Left lobe of liver (tissue), 2 donors: ENCODE measurements around the gene KLF15. TPM values are rescaled to one million over a fixed set of nuclear protein-coding genes. Genes with fewer than 3 reads are reported as not detected.

Experiments
- ATAC-seq: fragments of 200-7000 bp; cut with Tn5 transposase; one replicate; pipeline ENCODE4 v1.9.1; 2020; ENCODE audit warnings: mild to moderate bottlenecking, moderate library complexity
- DNase-seq: peaks from one replicate; pipeline ENCODE4 v3.0.0-alpha.2; 2020; ENCODE audit warnings: low spot score
- total RNA-seq: library from RNA; stranded (reverse); gene quantifications from one replicate; pipeline ENCODE4 v1.2.1, GENCODE V29; 2021
- donor health status: DM: no; HTN: no; CAD: no; lungs with moderate emphysema.
- donor health status: DM: no; HTN: yes; CAD: no.

KLF15 gene
- total RNA-seq, 1 donor from 2014 or later: 105 TPM

GRCh38 chr3:126389794-126390146 is 32.6 kb upstream of the KLF15 start:
- DNase-seq: no peak
- ATAC-seq: peak; percentile 47

DNA sequence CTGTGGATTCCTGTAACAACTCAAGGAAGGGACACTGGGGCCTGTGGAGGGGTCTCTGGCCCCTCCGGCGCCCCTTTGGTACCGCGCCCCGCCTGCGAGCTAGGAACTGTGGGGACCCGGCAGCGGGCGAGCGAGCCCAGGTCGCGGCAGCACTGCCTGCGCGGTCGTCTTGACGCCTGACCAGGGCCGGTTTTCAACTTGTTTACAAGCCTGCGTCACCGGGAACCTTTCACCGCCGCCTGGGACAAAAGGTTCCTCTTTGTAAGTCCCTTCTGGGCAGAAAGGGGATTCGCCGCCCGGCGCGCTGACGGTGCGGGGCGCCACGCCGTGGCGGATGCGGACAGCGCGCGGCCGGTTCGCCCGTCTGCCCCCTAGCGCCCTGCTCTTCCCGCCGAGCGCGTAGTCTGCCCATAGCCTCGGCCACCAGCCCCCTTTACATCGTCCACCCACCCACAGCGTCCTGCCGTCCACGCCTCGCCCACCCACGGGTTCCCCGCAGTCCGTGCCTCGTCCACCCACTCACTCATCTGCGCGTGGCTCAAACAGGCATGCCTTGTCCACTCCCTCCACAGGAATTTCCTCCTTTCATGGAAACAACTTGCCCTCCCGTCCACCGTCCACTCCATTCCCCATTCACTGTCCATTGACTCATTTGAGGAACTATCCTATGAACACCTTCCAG is 32.0 kb upstream of the KLF15 start:
- ATAC-seq (peak; percentile 97), DNase-seq (peak; percentile 96)

DNA sequence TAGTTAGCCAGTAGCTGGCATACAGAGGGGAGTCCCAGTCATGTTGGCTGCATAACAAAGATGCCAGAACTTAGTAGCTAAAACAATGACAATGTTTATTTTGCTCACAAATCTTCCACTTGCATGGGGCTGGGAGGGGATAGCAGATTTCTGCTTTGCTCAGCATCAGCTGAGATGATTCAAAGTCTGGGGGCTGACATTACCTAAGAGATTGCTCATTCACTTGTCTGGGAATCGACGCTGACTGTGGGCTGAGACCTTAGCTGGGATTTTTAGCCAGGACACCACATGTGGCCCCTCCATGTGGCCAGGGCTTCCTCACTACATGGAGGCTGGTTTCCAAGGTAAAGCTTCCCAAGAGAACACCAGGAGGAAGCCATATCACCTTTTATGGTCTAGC is 24.8 kb upstream of the KLF15 start:
- ATAC-seq (no peak), DNase-seq (no peak)

- DNase-seq: no peak
- no peak for ATAC-seq
These were observed 23.0 kb upstream of the KLF15 start for GRCh38 chr3:126380011-126380768.

- ATAC-seq (peak; percentile 49), DNase-seq (no peak)
These were observed 21.1 kb upstream of the KLF15 start for GRCh38 chr3:126378341-126378751.

- DNase-seq (peak; percentile 10), ATAC-seq (no peak)
These were observed 20.0 kb upstream of the KLF15 start for GRCh38 chr3:126377211-126377610.

DNA sequence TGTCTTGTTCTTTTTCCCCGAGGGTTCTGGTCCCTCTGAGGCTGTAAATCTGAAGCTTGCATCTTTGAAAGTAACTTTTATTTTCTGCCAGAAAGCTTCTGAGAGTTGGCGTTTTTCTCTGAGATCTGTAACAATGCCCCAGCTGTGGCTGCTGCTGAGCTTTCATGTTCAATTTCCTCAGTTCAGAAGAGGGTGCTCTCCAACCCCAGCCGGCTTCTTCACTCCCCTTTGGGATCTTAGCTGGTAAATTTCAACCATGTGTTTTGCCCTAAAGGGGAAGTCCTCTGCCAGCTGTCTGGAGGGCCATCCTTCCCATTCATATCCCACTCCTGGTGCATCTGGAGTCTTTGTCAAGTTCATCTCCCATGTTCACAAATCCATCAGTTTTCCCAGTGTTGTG is 19.2 kb upstream of the KLF15 start:
- ATAC-seq (no peak), DNase-seq (peak; percentile 11)

GRCh38 chr3:126375835-126376331 is 18.7 kb upstream of the KLF15 start:
- DNase-seq (peak; percentile 38), ATAC-seq (no peak)

DNA sequence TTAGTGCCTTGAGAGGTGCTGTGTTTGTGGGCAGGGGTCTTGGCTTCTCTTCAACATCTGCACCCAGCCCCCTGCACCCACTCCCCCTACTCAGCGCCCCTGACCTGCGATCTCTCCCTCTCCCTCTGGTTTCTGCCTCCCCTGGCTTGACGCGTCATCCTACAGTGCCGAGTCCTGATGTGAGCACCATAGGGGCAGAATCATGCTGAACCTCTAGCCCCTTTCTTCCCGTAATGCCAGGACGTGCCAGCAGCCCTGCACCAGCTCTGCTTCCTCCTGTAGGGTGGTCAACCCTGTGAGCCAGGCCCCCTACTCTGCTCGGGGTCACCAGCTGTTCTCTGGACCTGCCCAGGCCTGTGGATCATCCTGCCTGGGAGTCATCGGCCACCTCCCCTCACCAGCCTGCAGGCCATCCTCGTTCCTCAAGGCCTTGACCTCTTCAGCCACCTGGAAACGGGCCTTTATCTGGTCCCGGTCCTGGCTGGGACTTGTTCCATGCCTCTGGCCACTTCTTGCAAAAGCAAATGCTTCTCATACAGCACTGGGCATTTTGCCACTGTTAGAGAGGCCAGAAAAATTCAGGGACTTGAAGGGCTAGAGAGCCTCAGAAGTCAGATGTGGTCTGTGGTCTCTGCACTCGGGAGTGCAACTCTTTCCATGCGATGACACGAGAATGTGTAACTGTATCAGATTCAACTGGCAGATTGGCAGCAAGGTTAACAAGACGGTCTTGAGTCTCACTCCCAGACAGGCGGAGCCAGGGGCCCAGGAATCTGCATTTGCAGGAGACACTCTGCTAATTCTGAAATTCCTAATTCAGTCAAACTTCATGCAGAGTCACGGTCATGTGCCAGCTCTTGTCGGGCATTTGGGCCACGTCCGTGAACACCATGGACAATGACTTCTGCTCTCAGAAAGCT is 16.7 kb upstream of the KLF15 start:
- peak; percentile 72 for ATAC-seq
- DNase-seq: peak; percentile 91

- no peak for DNase-seq
- ATAC-seq: no peak
These were observed 16.0 kb upstream of the KLF15 start for GRCh38 chr3:126373146-126373613.

DNA sequence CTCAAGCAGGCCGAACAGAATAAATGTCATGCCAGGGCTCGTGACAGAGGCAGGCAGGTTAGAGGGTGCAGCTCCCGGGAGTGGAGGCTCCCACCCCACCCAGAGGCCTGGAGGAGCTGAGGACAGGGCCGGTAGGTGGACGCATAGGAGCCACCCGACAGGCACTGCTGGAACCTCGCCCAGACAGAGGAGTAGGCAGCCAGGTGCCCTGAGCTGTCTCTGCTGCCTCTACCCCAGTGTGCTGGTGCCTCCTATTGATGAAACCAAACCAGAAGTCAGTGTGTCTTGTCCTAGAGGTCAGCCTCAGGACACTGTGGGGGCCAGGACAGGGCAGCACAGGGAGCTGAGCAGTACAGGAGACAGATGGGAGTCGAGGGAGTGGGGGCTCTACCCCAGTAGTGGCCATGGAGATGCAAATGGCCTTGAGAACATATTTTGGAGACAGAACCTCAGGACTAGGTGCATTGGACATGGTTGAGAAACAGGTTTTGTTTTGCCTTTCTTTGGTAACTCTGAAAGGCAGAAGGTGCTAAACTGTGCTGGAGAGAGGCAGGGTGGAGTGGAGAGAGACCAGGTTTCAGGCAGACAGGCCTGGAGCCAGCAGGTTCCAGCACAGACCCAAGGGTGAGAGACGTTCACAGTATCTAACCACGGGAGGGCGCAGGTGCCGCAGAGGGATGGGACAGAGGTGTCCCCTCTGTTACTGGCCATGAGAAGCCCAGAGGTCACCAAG is 15.4 kb upstream of the KLF15 start:
- ATAC-seq: peak; percentile 83
- peak; percentile 87 for DNase-seq

DNA sequence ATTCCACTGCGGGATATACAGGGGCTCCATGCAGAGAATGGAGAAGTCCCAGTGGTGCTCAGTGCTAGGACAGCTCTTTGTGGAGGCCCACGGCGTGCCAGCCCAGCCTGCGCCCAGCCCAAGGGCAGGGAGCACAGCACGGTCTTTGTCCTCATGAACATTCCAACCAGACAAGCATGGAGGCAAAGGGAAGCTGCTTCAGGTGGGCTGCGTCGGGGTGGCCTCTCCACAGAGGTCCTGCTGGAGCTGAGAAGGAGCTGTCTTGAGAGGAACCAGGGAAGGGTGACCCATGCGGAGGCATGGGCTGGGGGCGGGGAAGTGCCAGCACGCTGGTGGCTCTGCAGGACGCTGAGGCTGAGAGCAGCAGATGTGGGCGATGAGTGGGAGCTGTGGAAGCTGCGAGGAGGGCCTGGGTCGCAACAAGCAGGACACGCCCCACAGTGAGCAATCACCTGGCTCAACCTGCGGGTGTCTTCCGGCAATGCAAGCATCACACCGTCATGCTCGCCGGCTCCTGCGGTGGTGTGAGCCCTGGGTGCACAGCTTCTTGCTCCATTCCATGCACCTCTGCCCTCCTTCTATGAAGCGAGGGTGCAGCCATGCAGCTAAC is 14.0 kb upstream of the KLF15 start:
- no peak for DNase-seq
- no peak for ATAC-seq

GRCh38 chr3:126370606-126371005 is 13.4 kb upstream of the KLF15 start:
- DNase-seq: no peak

GRCh38 chr3:126370055-126370454 is 12.8 kb upstream of the KLF15 start:
- DNase-seq: no peak

More at GRCh38 chr3:126370606-126371005, 13.4 kb upstream of the KLF15 start:
- no peak for ATAC-seq

GRCh38 chr3:126369490-126369889 is 12.3 kb upstream of the KLF15 start:
- ATAC-seq (no peak), DNase-seq (no peak)

More at GRCh38 chr3:126370055-126370454, 12.8 kb upstream of the KLF15 start:
- ATAC-seq: no peak

DNA sequence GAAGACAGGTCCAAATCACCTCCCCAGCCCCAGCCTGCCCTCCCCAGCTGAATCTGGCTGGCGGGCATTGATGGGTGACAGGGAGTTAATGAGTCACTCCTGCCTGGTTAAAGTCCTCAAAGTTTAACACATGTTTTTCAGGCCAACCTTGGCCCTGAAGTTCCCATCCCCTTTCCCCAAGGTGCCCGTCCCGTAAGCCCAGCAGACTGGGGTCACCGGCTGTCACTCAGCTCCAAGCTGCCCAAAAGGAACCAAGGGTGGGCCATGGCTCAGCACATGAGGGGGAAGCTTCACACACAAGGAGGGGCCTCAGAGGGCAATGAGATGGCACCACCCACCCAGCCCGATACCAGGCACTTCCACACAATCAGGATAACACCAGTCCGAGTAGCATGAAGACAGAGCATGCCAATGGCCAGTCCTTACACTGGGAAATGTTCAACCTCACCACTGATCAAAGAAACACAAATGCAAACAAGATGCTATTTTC is 10.2 kb upstream of the KLF15 start:
- ATAC-seq: peak; percentile 84
- peak; percentile 88 for DNase-seq

- DNase-seq (peak; percentile 45), ATAC-seq (peak; percentile 8)
These were observed 8.4 kb upstream of the KLF15 start for GRCh38 chr3:126365351-126366277.

DNA sequence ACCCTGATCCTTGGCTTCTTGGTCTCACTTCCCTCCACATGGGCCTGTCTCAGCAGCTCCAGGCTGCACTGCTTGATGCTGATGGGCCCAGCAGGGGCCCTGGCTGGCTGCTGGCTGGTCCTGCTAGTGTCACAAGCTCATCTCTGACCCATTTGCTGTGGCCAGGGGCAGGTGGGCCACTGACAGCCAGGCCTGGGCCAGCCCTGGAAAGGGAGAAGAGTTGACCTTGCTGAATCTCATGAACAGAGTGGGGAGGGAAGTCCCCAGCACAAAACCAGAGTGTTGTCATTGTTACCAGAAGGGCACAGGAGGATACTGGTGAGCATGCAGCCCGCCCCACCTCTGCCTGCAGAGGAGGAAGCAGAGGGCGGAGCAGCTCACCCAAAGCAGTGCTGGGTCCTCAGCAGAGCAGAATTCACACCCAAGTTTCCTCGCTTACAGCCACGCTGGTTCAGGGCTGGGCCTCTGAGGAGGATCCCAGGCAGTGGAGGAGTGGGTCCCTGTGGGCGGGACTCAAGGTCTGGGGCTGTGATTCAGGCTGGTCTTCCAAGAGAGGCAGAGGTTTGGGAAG is 7.6 kb upstream of the KLF15 start:
- peak; percentile 41 for DNase-seq
- no peak for ATAC-seq
